OCI-LY3 (cell line): ENCODE data around the gene RAPSN.

ENCODE experiments used
- H2AFZ ChIP-seq: fragments of 200-600, 300-600 bp; shearing (Covaris generic); 2 replicates; pipeline ENCODE4 v1.6.0; 2014; ENCODE audit warnings: antibody characterized with exemption, low read depth, low read length
- H3K27ac ChIP-seq: fragments of 200-600, 300-600 bp; sonication (generic); 2 replicates; pipeline ENCODE4 v1.5.1; 2014; ENCODE audit warnings: mild to moderate bottlenecking, low read length, moderate library complexity, mixed read lengths
- H3K27me3 ChIP-seq: fragments of 200-600, 300-600 bp; sonication (generic); 2 replicates; pipeline ENCODE4 v1.6.1; 2014; ENCODE audit warnings: low read depth, low read length, mixed read lengths
- H3K36me3 ChIP-seq: fragments of 200-600, 300-600 bp; sonication (generic); replicated peaks from 2 replicates; pipeline ENCODE3; 2014; ENCODE audit warnings: low read depth, low read length, mixed read lengths
- H3K4me1 ChIP-seq: fragments of 300-600, 200-600 bp; sonication (generic); 2 replicates; pipeline ENCODE4 v1.6.1; 2014; ENCODE audit warnings: low read length, mixed read lengths
- H3K4me2 ChIP-seq: fragments of 200-600, 300-600 bp; sonication (generic); 2 replicates; pipeline ENCODE4 v1.6.1; 2014; ENCODE audit warnings: low read length, mixed read lengths
- H3K4me3 ChIP-seq: fragments of 300-600, 200-600 bp; sonication (generic); 2 replicates; pipeline ENCODE4 v1.5.1; 2014; ENCODE audit warnings: antibody characterized with exemption, mild to moderate bottlenecking, low read length, moderate library complexity
- H3K79me2 ChIP-seq: fragments of 300-600, 200-600 bp; shearing (Covaris generic); 2 replicates; pipeline ENCODE4 v1.6.1; 2014; ENCODE audit warnings: mild to moderate bottlenecking, low read length, mixed read lengths
- H3K9ac ChIP-seq: fragments of 300-600, 200-600 bp; shearing (Covaris generic); 2 replicates; pipeline ENCODE4 v1.6.0; 2014; ENCODE audit warnings: mild to moderate bottlenecking, low read length, moderate library complexity
- H3K9me3 ChIP-seq: fragments of 200-600, 300-600 bp; shearing (Covaris generic); 2 replicates; pipeline ENCODE4 v1.6.1; 2014; ENCODE audit warnings: low read length, mixed read lengths; ENCODE audit not compliant: insufficient read depth
- H4K20me1 ChIP-seq: fragments of 200-600, 300-600 bp; sonication (generic); 2 replicates; pipeline ENCODE4 v1.6.1; 2016; ENCODE audit warnings: low read length, mixed read lengths; ENCODE audit not compliant: insufficient read depth
- EZH2phosphoT487 ChIP-seq: fragments of 200-600 bp; shearing (Covaris generic); IDR thresholded peaks from 2 replicates; pipeline ENCODE4 v1.6.1; 2018; ENCODE audit warnings: antibody characterized with exemption, mixed run types, low read depth
- TF ChIP-seq, protein P1 (sequence below): fragments of 200-600, 300-600 bp; sonication (generic); IDR thresholded peaks from 2 replicates; pipeline ENCODE4 v1.5.1; 2014; ENCODE audit warnings: antibody characterized with exemption, low read length, low read depth

RAPSN gene

DNA sequence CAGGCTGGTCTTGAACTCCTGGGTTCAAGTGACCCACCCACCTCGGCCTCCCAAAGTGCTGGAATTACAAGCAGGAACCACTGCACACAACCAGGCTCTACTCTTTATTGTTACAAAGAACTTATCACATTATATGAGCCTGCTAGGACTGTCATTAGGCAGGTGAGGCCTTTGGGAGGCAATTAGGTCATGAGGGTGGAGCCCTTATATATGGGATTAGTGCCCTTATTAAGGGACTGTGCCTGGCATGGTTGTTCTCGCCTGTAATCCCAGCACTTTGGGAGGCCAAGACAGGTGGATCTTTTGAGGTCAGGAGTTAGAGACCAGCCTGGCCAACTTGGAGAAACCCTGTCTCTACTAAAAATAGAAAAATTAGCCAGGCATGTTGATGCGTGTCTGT, 12.2 kb downstream of the RAPSN start:
- Histone ChIP-seq H3K36me3 (no peaks in the 10 kb centered on the region), H3K79me2 (no peaks in the 10 kb centered on the region), H3K9me3 (no peaks in the 10 kb centered on the region), H3K27ac (no peak overlapping the region), H2AFZ (no peak overlapping the region), H3K4me1 (no peaks in the 10 kb centered on the region), H3K4me3 (no peak overlapping the region), H3K9ac (no peak overlapping the region), H4K20me1 (no peaks in the 10 kb centered on the region), H3K4me2 (no peak overlapping the region), H3K27me3 (no peaks in the 10 kb centered on the region)
- TF ChIP-seq, protein P1, sequence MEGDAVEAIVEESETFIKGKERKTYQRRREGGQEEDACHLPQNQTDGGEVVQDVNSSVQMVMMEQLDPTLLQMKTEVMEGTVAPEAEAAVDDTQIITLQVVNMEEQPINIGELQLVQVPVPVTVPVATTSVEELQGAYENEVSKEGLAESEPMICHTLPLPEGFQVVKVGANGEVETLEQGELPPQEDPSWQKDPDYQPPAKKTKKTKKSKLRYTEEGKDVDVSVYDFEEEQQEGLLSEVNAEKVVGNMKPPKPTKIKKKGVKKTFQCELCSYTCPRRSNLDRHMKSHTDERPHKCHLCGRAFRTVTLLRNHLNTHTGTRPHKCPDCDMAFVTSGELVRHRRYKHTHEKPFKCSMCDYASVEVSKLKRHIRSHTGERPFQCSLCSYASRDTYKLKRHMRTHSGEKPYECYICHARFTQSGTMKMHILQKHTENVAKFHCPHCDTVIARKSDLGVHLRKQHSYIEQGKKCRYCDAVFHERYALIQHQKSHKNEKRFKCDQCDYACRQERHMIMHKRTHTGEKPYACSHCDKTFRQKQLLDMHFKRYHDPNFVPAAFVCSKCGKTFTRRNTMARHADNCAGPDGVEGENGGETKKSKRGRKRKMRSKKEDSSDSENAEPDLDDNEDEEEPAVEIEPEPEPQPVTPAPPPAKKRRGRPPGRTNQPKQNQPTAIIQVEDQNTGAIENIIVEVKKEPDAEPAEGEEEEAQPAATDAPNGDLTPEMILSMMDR: no peak

DNA sequence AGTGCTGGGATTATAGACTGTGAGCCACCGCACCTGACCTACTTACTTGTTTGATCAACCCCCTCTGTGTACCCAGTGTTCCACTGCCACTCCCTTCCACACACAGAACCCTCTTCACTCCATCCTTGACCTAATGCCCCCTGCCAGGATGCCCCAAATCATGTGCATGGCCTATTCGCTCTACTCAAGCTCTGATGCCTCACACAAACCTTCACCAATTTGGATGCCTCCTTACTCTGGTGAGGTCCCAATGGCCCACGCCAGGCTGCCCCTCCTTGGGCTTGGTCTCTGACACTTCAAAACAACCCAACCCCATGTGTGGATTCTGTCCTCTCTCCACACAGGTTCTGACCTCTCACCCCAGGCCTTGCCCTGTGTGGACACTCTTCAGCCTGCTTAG, 13.2 kb downstream of the RAPSN start:
- Histone ChIP-seq H3K27me3 (no peaks in the 10 kb centered on the region), H3K79me2 (no peaks in the 10 kb centered on the region), H2AFZ (no peak overlapping the region), H3K36me3 (no peaks in the 10 kb centered on the region), H3K9ac (no peak overlapping the region), H3K4me3 (no peak overlapping the region), H3K4me1 (no peaks in the 10 kb centered on the region), H4K20me1 (no peaks in the 10 kb centered on the region), H3K27ac (no peak overlapping the region), H3K9me3 (no peaks in the 10 kb centered on the region), H3K4me2 (no peak overlapping the region)
- no peak for TF ChIP-seq EZH2phosphoT487
- TF ChIP-seq, protein P1: no peak

DNA sequence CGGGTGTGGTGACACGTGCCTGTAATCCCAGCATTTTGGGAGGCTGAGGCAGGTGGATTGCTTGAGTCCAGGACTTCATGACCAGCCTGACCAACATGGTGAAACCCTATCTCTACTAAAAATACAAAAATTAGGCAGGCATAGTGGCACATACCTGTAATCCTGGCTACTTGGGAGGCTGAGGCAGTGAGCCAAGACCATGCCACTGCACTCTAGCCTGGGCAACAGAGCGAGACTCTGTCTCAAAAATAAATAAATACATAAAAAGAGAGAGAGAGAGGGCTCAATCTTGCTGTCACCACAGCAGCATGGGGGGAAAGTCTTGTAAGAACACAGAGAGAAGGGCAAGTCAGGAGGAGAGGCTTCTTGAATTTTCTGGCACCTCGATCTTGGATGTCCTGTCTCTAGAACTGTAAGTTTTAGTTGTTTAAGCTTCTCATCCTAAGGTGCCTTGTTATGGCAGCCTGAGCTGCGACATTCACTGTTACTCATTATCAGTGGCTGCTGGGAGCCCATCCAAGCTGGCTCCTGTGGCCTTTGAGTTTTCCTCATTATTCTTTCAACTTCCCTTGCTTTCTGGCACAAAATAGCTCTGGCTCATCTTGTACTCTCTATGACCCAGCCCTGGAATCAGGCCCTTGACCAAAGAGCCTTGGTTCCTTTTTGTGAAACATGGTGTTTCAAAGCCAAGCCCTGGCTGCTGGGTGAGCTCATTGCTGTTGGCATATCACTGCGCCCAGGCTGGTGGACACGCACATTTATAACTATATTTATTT, 14.7 kb downstream of the RAPSN start:
- Histone ChIP-seq H3K9me3 (no peaks in the 10 kb centered on the region), H2AFZ (no peak overlapping the region), H3K9ac (no peak overlapping the region), H3K4me3 (no peak overlapping the region), H3K27me3 (no peaks in the 10 kb centered on the region), H4K20me1 (no peaks in the 10 kb centered on the region), H3K4me2 (no peak overlapping the region), H3K79me2 (no peaks in the 10 kb centered on the region), H3K27ac (no peak overlapping the region), H3K36me3 (no peaks in the 10 kb centered on the region), H3K4me1 (no peaks in the 10 kb centered on the region)
- TF ChIP-seq, protein P1: no peak
- no peak for TF ChIP-seq EZH2phosphoT487

DNA sequence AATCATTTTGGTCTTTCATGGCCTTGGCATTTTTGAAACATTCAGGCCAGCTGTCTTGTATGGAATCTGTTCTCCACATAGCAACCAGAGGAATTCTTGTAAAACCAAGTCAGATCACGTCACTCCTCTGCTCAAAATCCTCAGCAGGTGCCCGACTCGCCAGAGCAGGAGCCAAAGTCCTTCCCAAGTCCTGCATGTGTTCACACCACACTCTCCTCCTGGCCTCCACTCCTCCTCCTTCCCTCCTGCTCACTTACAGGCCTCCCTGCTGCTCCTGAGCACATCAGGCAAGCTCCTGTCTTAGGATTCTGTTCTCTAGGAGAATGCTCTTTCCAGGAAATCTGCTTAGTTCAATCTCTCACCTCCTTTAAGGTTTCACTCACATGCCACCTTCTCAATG, 15.8 kb downstream of the RAPSN start:
- TF ChIP-seq EZH2phosphoT487: no peak
- TF ChIP-seq, protein P1: no peak
- Histone ChIP-seq H3K9ac (no peak overlapping the region), H3K4me2 (no peak overlapping the region), H3K27me3 (no peaks in the 10 kb centered on the region), H2AFZ (no peak overlapping the region), H3K36me3 (no peaks in the 10 kb centered on the region), H4K20me1 (no peaks in the 10 kb centered on the region), H3K4me1 (no peaks in the 10 kb centered on the region), H3K27ac (no peak overlapping the region), H3K9me3 (no peaks in the 10 kb centered on the region), H3K4me3 (no peak overlapping the region), H3K79me2 (no peaks in the 10 kb centered on the region)
